Effector memory CD4-positive, alpha-beta T cell (primary cell): Measurements from ENCODE around the gene STH.

Source experiments
- DNase-seq, 3 donors: peaks; one replicate each; pipeline ENCODE4 v3.0.0-alpha.2; 2020
- H3K27ac ChIP-seq: 2 replicates; pipeline ENCODE4 v1.7.0; 2013; ENCODE audit warnings: mild to moderate bottlenecking, low read length, moderate library complexity; ENCODE audit not compliant: insufficient read depth, poor library complexity, severe bottlenecking
- H3K27me3 ChIP-seq: replicated peaks from 2 replicates; pipeline ENCODE4 v1.7.0; 2013; ENCODE audit warnings: mild to moderate bottlenecking, low read length; ENCODE audit not compliant: insufficient read depth, control insufficient read depth, poor library complexity, severe bottlenecking
- H3K36me3 ChIP-seq: 2 replicates; pipeline ENCODE4 v1.7.0; 2013; ENCODE audit warnings: mild to moderate bottlenecking, low read length, moderate library complexity; ENCODE audit not compliant: control insufficient read depth, insufficient read depth
- H3K4me1 ChIP-seq: 2 replicates; pipeline ENCODE4 v1.7.0; 2013; ENCODE audit warnings: low read length, mild to moderate bottlenecking; ENCODE audit not compliant: control insufficient read depth, insufficient read depth, poor library complexity, severe bottlenecking
- H3K4me3 ChIP-seq: 2 replicates; pipeline ENCODE4 v1.7.0; 2013; ENCODE audit warnings: low read length, low read depth, mild to moderate bottlenecking; ENCODE audit not compliant: insufficient read depth, poor library complexity, severe bottlenecking
- H3K9me3 ChIP-seq: 2 replicates; pipeline ENCODE4 v1.7.0; 2013; ENCODE audit warnings: mild to moderate bottlenecking, low read length, moderate library complexity; ENCODE audit not compliant: control insufficient read depth

The STH gene

GRCh38 chr17:46030752-46031151 is 31.7 kb downstream of the STH start:
- Histone ChIP-seq H3K4me1 (no peaks in the 10 kb centered on the region), H3K36me3 (peaks cover 64% of the 10 kb centered on the region)

GRCh38 chr17:46031440-46031839 is 32.4 kb downstream of the STH start:
- no peaks in the 10 kb centered on the region for H3K4me1 ChIP-seq
- H3K36me3 ChIP-seq = peaks cover 71% of the 10 kb centered on the region

More at GRCh38 chr17:46030752-46031151, 31.7 kb downstream of the STH start:
- H3K27me3 ChIP-seq = no peaks in the 10 kb centered on the region
- no peak overlapping the region for H3K27ac ChIP-seq
- H3K9me3 ChIP-seq = no peaks in the 10 kb centered on the region
- DNase-seq = no peak
- H3K4me3 ChIP-seq = no peak overlapping the region

GRCh38 chr17:46031920-46032319 is 32.9 kb downstream of the STH start:
- Histone ChIP-seq H3K9me3 (no peaks in the 10 kb centered on the region), H3K36me3 (peaks cover 74% of the 10 kb centered on the region), H3K4me1 (no peaks in the 10 kb centered on the region), H3K27ac (no peak overlapping the region), H3K27me3 (no peaks in the 10 kb centered on the region), H3K4me3 (no peak overlapping the region)
- DNase-seq = no peak

More at GRCh38 chr17:46031440-46031839, 32.4 kb downstream of the STH start:
- no peak for DNase-seq
- H3K27ac ChIP-seq = no peak overlapping the region
- H3K9me3 ChIP-seq = no peaks in the 10 kb centered on the region
- H3K27me3 ChIP-seq = no peaks in the 10 kb centered on the region
- no peak overlapping the region for H3K4me3 ChIP-seq

GRCh38 chr17:46032909-46033308 is 33.9 kb downstream of the STH start:
- no peak overlapping the region for H3K27ac ChIP-seq
- H3K27me3 ChIP-seq = no peaks in the 10 kb centered on the region
- H3K36me3 ChIP-seq = peaks cover 79% of the 10 kb centered on the region
- H3K4me1 ChIP-seq = no peaks in the 10 kb centered on the region
- no peak for DNase-seq
- H3K4me3 ChIP-seq = no peak overlapping the region
- H3K9me3 ChIP-seq = no peaks in the 10 kb centered on the region

- no peak for DNase-seq
- Histone ChIP-seq H3K4me1 (no peaks in the 10 kb centered on the region), H3K4me3 (no peak overlapping the region), H3K36me3 (peaks cover 83% of the 10 kb centered on the region), H3K27ac (no peak overlapping the region), H3K9me3 (no peaks in the 10 kb centered on the region), H3K27me3 (no peaks in the 10 kb centered on the region)
These were observed 34.3 kb downstream of the STH start for GRCh38 chr17:46033392-46033791.

- Histone ChIP-seq H3K4me3 (no peak overlapping the region), H3K4me1 (no peaks in the 10 kb centered on the region), H3K27me3 (no peaks in the 10 kb centered on the region), H3K27ac (peak overlapping the region; percentile 25), H3K9me3 (no peaks in the 10 kb centered on the region), H3K36me3 (peaks cover 98% of the 10 kb centered on the region)
- DNase-seq = peak in 1 of 3 donors; percentile 7
These were observed 36.2 kb downstream of the STH start for GRCh38 chr17:46035112-46035818.

GRCh38 chr17:46036491-46036890 is 37.4 kb downstream of the STH start:
- Histone ChIP-seq H3K36me3 (peaks cover 90% of the 10 kb centered on the region), H3K9me3 (no peaks in the 10 kb centered on the region), H3K27me3 (no peaks in the 10 kb centered on the region)

GRCh38 chr17:46037722-46038255 is 38.7 kb downstream of the STH start:
- Histone ChIP-seq H3K9me3 (no peaks in the 10 kb centered on the region), H3K27ac (no peak overlapping the region), H3K27me3 (no peaks in the 10 kb centered on the region), H3K36me3 (peaks cover 77% of the 10 kb centered on the region), H3K4me3 (no peak overlapping the region), H3K4me1 (no peaks in the 10 kb centered on the region)
- DNase-seq = no peak

More at GRCh38 chr17:46036491-46036890, 37.4 kb downstream of the STH start:
- H3K27ac ChIP-seq = no peak overlapping the region
- H3K4me1 ChIP-seq = no peaks in the 10 kb centered on the region
- no peak for DNase-seq
- no peak overlapping the region for H3K4me3 ChIP-seq

- DNase-seq = no peak
- Histone ChIP-seq H3K4me1 (no peaks in the 10 kb centered on the region), H3K27ac (no peak overlapping the region), H3K36me3 (peaks cover 77% of the 10 kb centered on the region), H3K9me3 (no peaks in the 10 kb centered on the region), H3K4me3 (no peak overlapping the region), H3K27me3 (no peaks in the 10 kb centered on the region)
These were observed 39.4 kb downstream of the STH start for GRCh38 chr17:46038414-46038813.

- Histone ChIP-seq H3K9me3 (no peaks in the 10 kb centered on the region), H3K36me3 (peaks cover 75% of the 10 kb centered on the region), H3K4me3 (no peak overlapping the region), H3K4me1 (no peaks in the 10 kb centered on the region), H3K27ac (no peak overlapping the region), H3K27me3 (no peaks in the 10 kb centered on the region)
- no peak for DNase-seq
These were observed 39.9 kb downstream of the STH start for GRCh38 chr17:46038937-46039336.
